Activated T-helper 1 cell treated with Interleukin-2 at 50 U/mL for 16 hours (primary cell): Measurements from ENCODE around the gene ALK.

ENCODE experiments used
- DNase-seq: peaks from one replicate; pipeline ENCODE4 v3.0.0-alpha.2; 2020; ENCODE audit warnings: low read depth

Gene ALK

GRCh38 chr2:29448096-29448688, 473.2 kb downstream of the ALK start:
- DNase-seq, result no peak

- DNase-seq, result no peak
These were observed 473.9 kb downstream of the ALK start for GRCh38 chr2:29447513-29447912.

GRCh38 chr2:29446847-29447246, 474.5 kb downstream of the ALK start:
- no peak for DNase-seq

GRCh38 chr2:29444150-29444549, 477.2 kb downstream of the ALK start:
- DNase-seq, result no peak

- DNase-seq, result no peak
These were observed 477.8 kb downstream of the ALK start for GRCh38 chr2:29443627-29444026.

GRCh38 chr2:29443151-29443550, 478.2 kb downstream of the ALK start:
- DNase-seq, result no peak

GRCh38 chr2:29440921-29441623, 480.3 kb downstream of the ALK start:
- no peak for DNase-seq

- DNase-seq, result no peak
These were observed 487.5 kb downstream of the ALK start for GRCh38 chr2:29433920-29434319.

- no peak for DNase-seq
These were observed 488.3 kb downstream of the ALK start for GRCh38 chr2:29433128-29433527.

- no peak for DNase-seq
These were observed 489.9 kb downstream of the ALK start for GRCh38 chr2:29431485-29431884.

GRCh38 chr2:29430382-29431112, 490.8 kb downstream of the ALK start:
- DNase-seq, result no peak

- DNase-seq, result no peak
These were observed 495.0 kb downstream of the ALK start for GRCh38 chr2:29426354-29426753.

GRCh38 chr2:29425866-29426265, 495.5 kb downstream of the ALK start:
- no peak for DNase-seq

- no peak for DNase-seq
These were observed 498.2 kb downstream of the ALK start for GRCh38 chr2:29423061-29423666.

GRCh38 chr2:29420999-29421782, 500.2 kb downstream of the ALK start:
- DNase-seq, result no peak

- DNase-seq, result no peak
These were observed 500.9 kb downstream of the ALK start for GRCh38 chr2:29420464-29420863.

GRCh38 chr2:29417630-29418029, 503.8 kb downstream of the ALK start:
- DNase-seq, result no peak

GRCh38 chr2:29412197-29412925, 509.0 kb downstream of the ALK start:
- no peak for DNase-seq

- no peak for DNase-seq
These were observed 515.7 kb downstream of the ALK start for GRCh38 chr2:29405707-29406106.

- DNase-seq, result no peak
These were observed 516.1 kb downstream of the ALK start for GRCh38 chr2:29405266-29405665.

- no peak for DNase-seq
These were observed 519.4 kb downstream of the ALK start for GRCh38 chr2:29401994-29402393.
